ENCODE results near the gene MRTFB.

DNA sequence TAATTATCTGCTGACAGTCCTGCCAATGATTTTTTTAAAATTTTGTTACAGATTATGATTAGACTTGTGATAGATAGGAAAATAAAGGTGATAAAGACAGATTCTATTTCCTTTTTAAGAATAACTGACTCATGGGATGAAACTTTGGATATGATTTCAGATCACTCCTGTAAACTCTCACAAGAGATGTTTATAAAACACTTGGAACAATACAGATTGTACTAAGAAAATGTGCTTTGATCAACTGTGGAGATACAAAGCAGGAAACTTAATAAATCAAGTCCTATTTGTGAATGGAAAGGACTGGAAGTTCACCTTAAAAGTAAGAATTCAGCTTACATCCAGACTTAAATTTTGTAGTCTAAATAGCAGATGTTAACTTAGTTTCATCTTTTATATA is 21.4 kb downstream of the MRTFB start:
- TF ChIP-seq, protein P1, sequence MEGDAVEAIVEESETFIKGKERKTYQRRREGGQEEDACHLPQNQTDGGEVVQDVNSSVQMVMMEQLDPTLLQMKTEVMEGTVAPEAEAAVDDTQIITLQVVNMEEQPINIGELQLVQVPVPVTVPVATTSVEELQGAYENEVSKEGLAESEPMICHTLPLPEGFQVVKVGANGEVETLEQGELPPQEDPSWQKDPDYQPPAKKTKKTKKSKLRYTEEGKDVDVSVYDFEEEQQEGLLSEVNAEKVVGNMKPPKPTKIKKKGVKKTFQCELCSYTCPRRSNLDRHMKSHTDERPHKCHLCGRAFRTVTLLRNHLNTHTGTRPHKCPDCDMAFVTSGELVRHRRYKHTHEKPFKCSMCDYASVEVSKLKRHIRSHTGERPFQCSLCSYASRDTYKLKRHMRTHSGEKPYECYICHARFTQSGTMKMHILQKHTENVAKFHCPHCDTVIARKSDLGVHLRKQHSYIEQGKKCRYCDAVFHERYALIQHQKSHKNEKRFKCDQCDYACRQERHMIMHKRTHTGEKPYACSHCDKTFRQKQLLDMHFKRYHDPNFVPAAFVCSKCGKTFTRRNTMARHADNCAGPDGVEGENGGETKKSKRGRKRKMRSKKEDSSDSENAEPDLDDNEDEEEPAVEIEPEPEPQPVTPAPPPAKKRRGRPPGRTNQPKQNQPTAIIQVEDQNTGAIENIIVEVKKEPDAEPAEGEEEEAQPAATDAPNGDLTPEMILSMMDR (IDR thresholded peaks at IDR 0.05; ENCODE audit: insufficient read depth, low read length): no peak
- TF ChIP-seq, protein P2, sequence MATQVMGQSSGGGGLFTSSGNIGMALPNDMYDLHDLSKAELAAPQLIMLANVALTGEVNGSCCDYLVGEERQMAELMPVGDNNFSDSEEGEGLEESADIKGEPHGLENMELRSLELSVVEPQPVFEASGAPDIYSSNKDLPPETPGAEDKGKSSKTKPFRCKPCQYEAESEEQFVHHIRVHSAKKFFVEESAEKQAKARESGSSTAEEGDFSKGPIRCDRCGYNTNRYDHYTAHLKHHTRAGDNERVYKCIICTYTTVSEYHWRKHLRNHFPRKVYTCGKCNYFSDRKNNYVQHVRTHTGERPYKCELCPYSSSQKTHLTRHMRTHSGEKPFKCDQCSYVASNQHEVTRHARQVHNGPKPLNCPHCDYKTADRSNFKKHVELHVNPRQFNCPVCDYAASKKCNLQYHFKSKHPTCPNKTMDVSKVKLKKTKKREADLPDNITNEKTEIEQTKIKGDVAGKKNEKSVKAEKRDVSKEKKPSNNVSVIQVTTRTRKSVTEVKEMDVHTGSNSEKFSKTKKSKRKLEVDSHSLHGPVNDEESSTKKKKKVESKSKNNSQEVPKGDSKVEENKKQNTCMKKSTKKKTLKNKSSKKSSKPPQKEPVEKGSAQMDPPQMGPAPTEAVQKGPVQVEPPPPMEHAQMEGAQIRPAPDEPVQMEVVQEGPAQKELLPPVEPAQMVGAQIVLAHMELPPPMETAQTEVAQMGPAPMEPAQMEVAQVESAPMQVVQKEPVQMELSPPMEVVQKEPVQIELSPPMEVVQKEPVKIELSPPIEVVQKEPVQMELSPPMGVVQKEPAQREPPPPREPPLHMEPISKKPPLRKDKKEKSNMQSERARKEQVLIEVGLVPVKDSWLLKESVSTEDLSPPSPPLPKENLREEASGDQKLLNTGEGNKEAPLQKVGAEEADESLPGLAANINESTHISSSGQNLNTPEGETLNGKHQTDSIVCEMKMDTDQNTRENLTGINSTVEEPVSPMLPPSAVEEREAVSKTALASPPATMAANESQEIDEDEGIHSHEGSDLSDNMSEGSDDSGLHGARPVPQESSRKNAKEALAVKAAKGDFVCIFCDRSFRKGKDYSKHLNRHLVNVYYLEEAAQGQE (IDR thresholded peaks at IDR 0.05; ENCODE audit: insufficient replicate concordance, low read depth): no peak

Measured in HL-60 (cell line).